AG04450 (cell line): ENCODE results near the gene NBL1. TPM values are rescaled to one million over a fixed set of nuclear protein-coding genes. Genes with fewer than 3 reads are reported as not detected.
"Not testable (repeated sequence)": the region's sequence is repeated elsewhere in the genome, so short reads cannot be mapped to it uniquely, and the experiment has no call there.

Experiments used
- CTCF ChIA-PET: fragments of 300-600, 350-600 bp; formaldehyde crosslinking; extraction: SDS; loops from one replicate; lab custom pipeline; 2022; ENCODE audit warnings: antibody characterized with exemption, inconsistent platforms; lab: Charles Lee
- POLR2A ChIA-PET: fragments of 350-600 bp; formaldehyde crosslinking; extraction: SDS; loops from one replicate; lab custom pipeline; 2021; ENCODE audit warnings: antibody characterized with exemption, inconsistent platforms; lab: Yijun Ruan, JAX
- DNase-seq: peaks from one replicate; pipeline ENCODE4 v3.0.0-alpha.2; 2011; ENCODE audit warnings: low read depth, low spot score
- H3K27ac ChIP-seq: one replicate; pipeline ENCODE4 v1.5.1; 2012; ENCODE audit warnings: low read depth, low read length, control low read depth
- H3K27me3 ChIP-seq: one replicate; pipeline ENCODE4 v1.6.0; 2012; ENCODE audit warnings: low read length; ENCODE audit not compliant: control insufficient read depth, insufficient read depth
- H3K4me3 ChIP-seq: 2 replicates; pipeline ENCODE4 v1.5.1; 2011; ENCODE audit warnings: mild to moderate bottlenecking, low read depth, low read length, control low read depth
- H3K9me3 ChIP-seq: 2 replicates; pipeline ENCODE4 v1.5.1; 2012; ENCODE audit warnings: low read length; ENCODE audit not compliant: control insufficient read depth, insufficient read depth
- polyA plus RNA-seq: library from polyadenylated mRNA; depleted of rRNA; stranded (reverse); fragments of >200 nt; gene quantifications from 2 replicates; pipeline ENCODE4 v1.2.3, GENCODE V29; 2011
- TF ChIP-seq, protein P1 (sequence below): IDR thresholded peaks from 2 replicates; pipeline ENCODE4 v1.5.1; 2011; ENCODE audit warnings: low read depth, low read length, control low read depth, inconsistent platforms

NBL1 gene
- polyA plus RNA-seq, 1 experiment: 151 TPM

DNA sequence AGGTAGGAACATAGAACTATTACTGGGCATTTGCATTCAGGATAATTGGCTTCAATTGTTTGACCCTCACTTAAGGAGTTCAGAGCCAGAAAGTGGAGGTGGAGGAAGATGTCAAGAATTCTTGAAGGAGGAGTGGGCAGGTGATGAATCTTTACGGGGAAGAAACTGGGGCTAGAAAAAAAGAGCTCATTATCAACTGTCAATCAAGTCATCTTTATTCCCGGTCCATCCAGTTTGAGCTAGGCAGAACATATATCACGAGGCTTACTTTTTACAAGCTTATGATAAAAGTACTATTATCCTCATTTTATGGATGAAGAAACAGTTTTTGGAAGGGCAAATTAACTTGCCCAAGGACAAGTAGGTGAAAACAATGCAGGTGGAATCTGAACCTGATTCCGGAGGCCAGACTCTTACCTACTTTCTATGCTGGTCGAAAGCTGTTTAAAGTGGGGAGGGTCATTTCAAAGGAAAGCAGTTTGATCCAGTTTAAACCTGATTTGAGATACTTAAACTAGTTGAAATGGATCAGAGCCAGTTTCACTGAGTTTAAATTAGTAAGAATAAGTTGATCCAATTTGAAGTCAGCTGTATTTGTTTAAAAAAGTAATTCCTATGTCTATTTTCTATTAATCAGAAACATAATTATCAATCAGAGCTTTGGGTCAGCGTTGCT is 13.3 kb upstream of the NBL1 start:
- DNase-seq: no peak
- ChIA-PET POLR2A (no interaction called here), CTCF (interaction anchor here (0.6 to 1.4 kb wide), 4 partner anchors 11 to 239 kb away, joined by 3 to 7 read pairs (median 4); no protein-coding TSS in a partner anchor)
- Histone ChIP-seq H3K27ac (no peak overlapping the region), H3K9me3 (no peaks in the 10 kb centered on the region), H3K4me3 (no peak overlapping the region), H3K27me3 (no peaks in the 10 kb centered on the region)
- TF ChIP-seq, protein P1, sequence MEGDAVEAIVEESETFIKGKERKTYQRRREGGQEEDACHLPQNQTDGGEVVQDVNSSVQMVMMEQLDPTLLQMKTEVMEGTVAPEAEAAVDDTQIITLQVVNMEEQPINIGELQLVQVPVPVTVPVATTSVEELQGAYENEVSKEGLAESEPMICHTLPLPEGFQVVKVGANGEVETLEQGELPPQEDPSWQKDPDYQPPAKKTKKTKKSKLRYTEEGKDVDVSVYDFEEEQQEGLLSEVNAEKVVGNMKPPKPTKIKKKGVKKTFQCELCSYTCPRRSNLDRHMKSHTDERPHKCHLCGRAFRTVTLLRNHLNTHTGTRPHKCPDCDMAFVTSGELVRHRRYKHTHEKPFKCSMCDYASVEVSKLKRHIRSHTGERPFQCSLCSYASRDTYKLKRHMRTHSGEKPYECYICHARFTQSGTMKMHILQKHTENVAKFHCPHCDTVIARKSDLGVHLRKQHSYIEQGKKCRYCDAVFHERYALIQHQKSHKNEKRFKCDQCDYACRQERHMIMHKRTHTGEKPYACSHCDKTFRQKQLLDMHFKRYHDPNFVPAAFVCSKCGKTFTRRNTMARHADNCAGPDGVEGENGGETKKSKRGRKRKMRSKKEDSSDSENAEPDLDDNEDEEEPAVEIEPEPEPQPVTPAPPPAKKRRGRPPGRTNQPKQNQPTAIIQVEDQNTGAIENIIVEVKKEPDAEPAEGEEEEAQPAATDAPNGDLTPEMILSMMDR: no peak

- ChIA-PET POLR2A (no interaction called here), CTCF (no interaction called here)
- TF ChIP-seq, protein P1: no peak
- H3K27me3 ChIP-seq: no peaks in the 10 kb centered on the region
- no peaks in the 10 kb centered on the region for H3K9me3 ChIP-seq
- DNase-seq: no peak
- H3K27ac ChIP-seq: no peak overlapping the region
- no peak overlapping the region for H3K4me3 ChIP-seq
These were observed 11.9 kb upstream of the NBL1 start for GRCh38 chr1:19632211-19632610.

DNA sequence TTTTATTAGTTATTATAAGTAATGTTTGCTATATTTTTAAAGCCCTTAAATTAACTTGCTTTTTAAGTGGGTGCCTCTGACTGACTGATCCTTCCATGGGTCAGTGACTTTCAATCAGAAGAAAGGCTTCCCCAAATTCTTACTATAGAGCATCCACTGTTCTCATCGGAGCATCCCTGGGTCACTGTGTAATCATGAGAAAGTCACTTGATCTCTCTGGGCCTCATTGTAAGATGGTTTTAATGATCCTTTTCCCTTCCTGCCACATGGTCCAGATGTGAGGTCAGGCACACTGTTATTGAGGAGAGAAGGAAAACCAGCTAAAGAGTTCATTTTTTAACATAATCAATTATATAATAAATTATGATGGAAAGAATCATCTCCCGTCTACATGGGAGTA is 11.0 kb upstream of the NBL1 start:
- H3K27ac ChIP-seq: no peak overlapping the region
- no peaks in the 10 kb centered on the region for H3K27me3 ChIP-seq
- no peak for DNase-seq
- TF ChIP-seq, protein P1: no peak
- H3K9me3 ChIP-seq: no peaks in the 10 kb centered on the region
- ChIA-PET CTCF (no interaction called here), POLR2A (interaction anchor here (0.6 kb wide), 1 partner anchor 13 kb away, joined by 3 read pairs; no protein-coding TSS in a partner anchor)
- H3K4me3 ChIP-seq: no peak overlapping the region

DNA sequence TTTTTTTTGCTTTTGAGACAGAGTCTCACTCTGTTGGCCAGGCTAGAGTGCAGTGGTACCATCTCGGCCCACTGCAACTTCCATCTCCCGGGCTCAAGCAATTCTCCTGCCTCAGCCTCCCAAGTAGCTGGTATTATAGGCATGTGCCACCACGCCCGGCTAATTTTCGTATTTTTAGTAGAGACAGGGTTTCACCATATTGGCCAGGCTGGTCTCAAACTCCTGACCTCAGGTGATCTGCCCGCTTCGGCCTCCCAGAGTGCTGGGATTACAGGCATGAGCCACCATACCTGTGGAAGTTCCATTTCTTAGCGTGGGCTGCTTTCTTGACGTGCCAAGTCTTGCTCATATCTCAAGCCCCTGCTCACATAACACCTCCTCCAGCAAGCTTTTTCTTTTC is 9.0 kb upstream of the NBL1 start:
- H3K27me3 ChIP-seq, H3K9me3 ChIP-seq, POLR2A ChIA-PET, CTCF ChIA-PET, H3K4me3 ChIP-seq, H3K27ac ChIP-seq, DNase-seq: not testable (repeated sequence)

DNA sequence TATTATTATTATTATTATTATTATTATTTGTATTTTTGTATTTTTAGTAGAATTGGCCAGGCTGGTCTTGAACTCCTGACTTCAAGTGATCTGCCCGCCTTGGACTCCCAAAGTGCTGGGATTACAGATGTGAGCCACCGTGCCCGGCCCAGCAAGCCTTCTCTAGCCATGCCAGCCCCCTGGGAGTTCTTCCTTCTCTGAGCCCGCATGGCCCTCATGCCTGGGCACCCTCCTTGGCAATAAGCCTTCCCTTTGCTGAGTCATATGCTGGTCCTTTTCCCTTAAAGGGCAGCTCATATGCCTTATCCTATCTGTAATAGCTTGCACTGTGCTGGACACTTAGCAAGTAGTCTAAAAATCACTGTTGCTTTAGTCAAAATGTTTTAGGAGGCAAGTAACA is 8.5 kb upstream of the NBL1 start:
- Histone ChIP-seq H3K27me3 (no peaks in the 10 kb centered on the region), H3K4me3 (no peak overlapping the region), H3K9me3 (no peaks in the 10 kb centered on the region), H3K27ac (no peak overlapping the region)
- CTCF ChIA-PET: no interaction called here
- no peak for DNase-seq
- TF ChIP-seq, protein P1: no peak
- POLR2A ChIA-PET: no interaction called here
